Activated CD4-positive, CD25-positive, alpha-beta regulatory T cell (primary cell): ENCODE data around the gene LAIR1.
A peak's percentile ranks its signal among the peaks of the same experiment; 100 is the strongest.
"Not testable (repeated sequence)": the region's sequence is repeated elsewhere in the genome, so short reads cannot be mapped to it uniquely, and the experiment has no call there.

Experiments used
- DNase-seq, 4 experiments: peaks; one replicate each; lab custom pipeline; 2025; lab: John Stamatoyannopoulos, UW

LAIR1 gene

GRCh38 chr19:54364775-54365257 is at the start of gene LAIR1:
Gene LAIR1 (minus strand): TSS chr19:54364931. CDS start chr19:54364804, 127 bp downstream.
- DNase-seq, result peak in 2 of 4 experiments; percentile 27 to 29

GRCh38 chr19:54414156-54414555 is 49.4 kb upstream of the LAIR1 start:
- DNase-seq, result no peak

- DNase-seq, result no peak
Measured at GRCh38 chr19:54412877-54413276, 48.1 kb upstream of the LAIR1 start.

GRCh38 chr19:54411033-54411432 is 46.3 kb upstream of the LAIR1 start:
- no peak for DNase-seq

- no peak for DNase-seq
Measured at GRCh38 chr19:54408456-54409026, 43.8 kb upstream of the LAIR1 start.

- DNase-seq, result no peak
Measured at GRCh38 chr19:54407780-54408179, 43.0 kb upstream of the LAIR1 start.

- DNase-seq, result no peak
Measured at GRCh38 chr19:54405628-54406027, 40.9 kb upstream of the LAIR1 start.

- DNase-seq, result no peak
Measured at GRCh38 chr19:54403054-54403453, 38.3 kb upstream of the LAIR1 start.

GRCh38 chr19:54400913-54401312 is 36.2 kb upstream of the LAIR1 start:
- DNase-seq, result no peak

GRCh38 chr19:54399189-54399588 is 34.5 kb upstream of the LAIR1 start:
- DNase-seq, result no peak

GRCh38 chr19:54395685-54396084 is 31.0 kb upstream of the LAIR1 start:
- DNase-seq, result no peak

- DNase-seq, result no peak
Measured at GRCh38 chr19:54393381-54393780, 28.6 kb upstream of the LAIR1 start.

- no peak for DNase-seq
Measured at GRCh38 chr19:54392105-54392504, 27.4 kb upstream of the LAIR1 start.

- no peak for DNase-seq
Measured at GRCh38 chr19:54391589-54392061, 26.9 kb upstream of the LAIR1 start.

- DNase-seq, result peak; percentile 21 to 59 (median 47)
Measured at GRCh38 chr19:54390942-54391577, 26.3 kb upstream of the LAIR1 start.

- no peak for DNase-seq
Measured at GRCh38 chr19:54389553-54389952, 24.8 kb upstream of the LAIR1 start.

- DNase-seq, result no peak
Measured at GRCh38 chr19:54388802-54389139, 24.0 kb upstream of the LAIR1 start.

GRCh38 chr19:54387991-54388801 is 23.5 kb upstream of the LAIR1 start:
- peak in 2 of 4 experiments; percentile 10 to 16 for DNase-seq

- no peak for DNase-seq
Measured at GRCh38 chr19:54383330-54383729, 18.6 kb upstream of the LAIR1 start.

- not testable (repeated sequence) for DNase-seq
Measured at GRCh38 chr19:54382041-54382440, 17.3 kb upstream of the LAIR1 start.

GRCh38 chr19:54380897-54381296 is 16.2 kb upstream of the LAIR1 start:
- DNase-seq, result no peak

GRCh38 chr19:54379187-54379678 is 14.5 kb upstream of the LAIR1 start:
- DNase-seq, result no peak
